Thymus (tissue), 11 donors: ENCODE measurements around the gene LCN2. TPM values are rescaled to one million over a fixed set of nuclear protein-coding genes. Genes with fewer than 3 reads are reported as not detected.

Experiments used
- DNase-seq, 9 donors: peaks; one replicate each; pipeline ENCODE4 v3.0.0-alpha.2; 2013; ENCODE audit warnings: low spot score in 9 of 9, low read depth in 6 of 9, missing footprints in 1 of 9
- H3K27ac ChIP-seq, 2 donors: one replicate each; pipeline ENCODE4 v1.5.1; 2013; ENCODE audit warnings: control low read depth in 1 of 2, low read depth in 1 of 2, low read length in 1 of 2, mild to moderate bottlenecking in 1 of 2, moderate library complexity in 1 of 2
- H3K27me3 ChIP-seq, 2 donors: one replicate each; pipeline ENCODE4 v1.5.1; 2013; ENCODE audit warnings: low read length in 1 of 2; ENCODE audit not compliant: control insufficient read depth in 2 of 2, insufficient read depth in 1 of 2
- H3K36me3 ChIP-seq, 2 donors: one replicate each; pipeline ENCODE4 v1.5.1; 2013; ENCODE audit warnings: low read length in 1 of 2, mild to moderate bottlenecking in 1 of 2, moderate library complexity in 1 of 2; ENCODE audit not compliant: control insufficient read depth in 2 of 2, insufficient read depth in 2 of 2
- H3K4me1 ChIP-seq, 2 donors: one replicate each; pipeline ENCODE4 v1.5.1; 2013; ENCODE audit warnings: low read length in 2 of 2; ENCODE audit not compliant: control insufficient read depth in 2 of 2, insufficient read depth in 2 of 2
- H3K4me3 ChIP-seq, 2 donors: one replicate each; pipeline ENCODE4 v1.5.1; 2013; ENCODE audit warnings: low read length in 2 of 2, control low read depth in 1 of 2, mild to moderate bottlenecking in 1 of 2
- H3K9me3 ChIP-seq, 2 donors: one replicate each; pipeline ENCODE4 v1.5.1; 2013; ENCODE audit warnings: low read length in 1 of 2, mild to moderate bottlenecking in 1 of 2; ENCODE audit not compliant: control insufficient read depth in 2 of 2, insufficient read depth in 1 of 2
- WGBS: extraction: QIAGEN DNeasy Blood & Tissue Kit; methylation state at CpG from one replicate; pipeline ENCODE4 v1.1.7; 2013; 5-methylcytosine and 5-hydroxymethylcytosine counted together
- polyA plus RNA-seq: library from polyadenylated mRNA; stranded (reverse); fragments of 200-250 nt; gene quantifications from one replicate; pipeline ENCODE4 v1.2.3, GENCODE V29; 2013
- total RNA-seq: library from RNA; stranded (reverse); fragments of 120-200 nt; gene quantifications from one replicate; pipeline ENCODE4 v1.2.4, GENCODE V29; 2013
- donor health status: healthy.

LCN2 gene
- total and polyA plus RNA-seq, 2 donors: 3.4 to 31.9 TPM

DNA sequence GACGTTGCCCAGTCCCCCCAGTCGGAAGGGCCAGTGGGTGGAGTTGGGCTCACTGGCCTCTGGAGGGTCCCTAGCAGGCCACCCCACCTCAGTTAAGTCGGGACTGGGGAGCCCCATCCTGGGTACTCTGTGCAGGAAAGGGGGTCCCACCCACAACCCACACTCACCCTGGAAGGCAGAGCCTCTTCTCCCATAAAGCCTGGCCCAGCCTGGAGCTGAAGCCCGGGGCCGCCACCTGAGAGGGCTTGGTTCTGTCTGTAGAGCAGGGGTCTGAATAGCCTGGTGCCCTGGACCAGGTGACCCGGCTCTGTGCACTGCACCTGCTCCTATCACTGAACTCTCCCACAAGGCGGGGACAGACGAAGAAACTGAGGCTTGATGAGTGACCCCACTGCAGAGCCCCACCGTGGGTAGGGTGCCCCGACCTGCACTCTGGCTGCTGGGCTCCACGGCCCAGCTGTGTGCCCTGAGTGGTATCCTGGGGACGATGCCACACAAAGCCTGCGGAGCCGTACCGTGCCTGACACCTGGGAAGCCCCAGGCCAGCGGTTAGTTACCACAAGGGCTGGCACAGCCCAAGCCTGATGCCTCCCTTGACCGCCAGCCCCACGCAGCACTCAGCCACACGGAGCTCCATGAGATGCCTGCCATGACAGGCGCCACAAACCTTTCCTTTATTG is 29.1 kb upstream of the LCN2 start:
- 97% methylated on average over 20 of the region's 20 CpGs for WGBS
- Histone ChIP-seq H3K4me1 (peaks cover 0 to 18% of the 10 kb centered on the region in 2 donors), H3K4me3 (no peak overlapping the region), H3K27ac (no peak overlapping the region), H3K27me3 (no peaks in the 10 kb centered on the region), H3K36me3 (peaks cover 51 to 56% of the 10 kb centered on the region in 2 donors), H3K9me3 (peaks cover 0 to 4% of the 10 kb centered on the region in 2 donors)
- no peak for DNase-seq

DNA sequence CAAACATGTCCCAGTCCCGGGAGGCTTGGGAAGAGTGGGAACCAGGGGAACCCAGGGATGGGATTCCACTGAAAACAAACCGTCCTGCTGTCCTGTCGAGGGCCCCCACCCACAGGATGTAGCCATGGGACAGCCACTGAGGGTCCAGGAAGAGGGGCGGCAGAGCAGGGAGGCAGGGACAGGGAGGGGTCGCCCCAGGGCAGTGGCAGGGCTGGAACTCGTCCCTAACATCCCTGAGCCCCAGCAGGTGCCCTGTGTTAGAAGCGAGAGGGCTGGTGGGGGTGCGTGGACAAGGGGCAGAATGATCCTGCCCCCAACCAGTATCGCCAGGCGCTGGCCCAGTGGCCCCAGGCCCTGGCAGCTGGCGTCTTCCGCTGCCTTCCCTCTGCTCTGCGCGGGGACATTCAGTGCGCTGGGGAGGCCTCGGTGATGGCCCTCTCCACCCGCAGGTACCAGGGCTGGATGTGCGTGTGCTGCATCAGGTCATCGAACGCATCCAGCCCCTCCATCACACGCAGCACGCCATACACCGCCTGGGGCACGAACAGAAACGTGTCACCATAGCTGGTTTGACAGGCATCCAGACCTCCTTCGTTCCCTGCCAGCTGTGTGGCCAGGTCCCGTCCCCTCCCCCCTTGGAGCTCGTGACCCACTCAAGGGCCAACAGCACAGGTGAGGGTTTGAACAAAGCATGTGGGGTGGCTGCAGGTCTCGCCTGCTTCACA is 28.4 kb upstream of the LCN2 start:
- Histone ChIP-seq H3K27me3 (no peaks in the 10 kb centered on the region), H3K36me3 (peaks cover 54 to 56% of the 10 kb centered on the region in 2 donors), H3K4me1 (peaks cover 3 to 22% of the 10 kb centered on the region in 2 donors), H3K27ac (no peak overlapping the region), H3K4me3 (no peak overlapping the region), H3K9me3 (peaks cover 0 to 4% of the 10 kb centered on the region in 2 donors)
- WGBS: 93% methylated on average over 29 of the region's 29 CpGs
- no peak for DNase-seq

DNA sequence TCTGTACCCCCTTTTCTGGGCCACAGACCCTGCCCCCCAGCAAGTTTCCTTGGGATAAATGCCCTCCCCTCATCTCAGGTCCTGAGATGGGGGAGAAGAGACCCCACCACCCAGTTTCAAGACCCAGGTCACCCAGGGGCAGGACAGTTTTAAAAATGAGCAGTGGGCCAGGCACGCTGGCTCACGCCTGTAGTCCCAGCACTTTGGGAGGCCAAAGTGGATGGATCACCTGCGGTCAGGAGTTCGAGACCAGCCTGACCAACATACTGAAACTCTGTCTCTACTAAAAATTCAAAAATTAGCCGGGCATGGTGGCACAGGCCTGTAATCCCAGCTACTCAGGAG is 27.8 kb upstream of the LCN2 start:
- over 99% methylated on average over 5 of the region's 5 CpGs for WGBS
- Histone ChIP-seq H3K9me3 (peaks cover 0 to 4% of the 10 kb centered on the region in 2 donors), H3K4me1 (peaks cover 8 to 27% of the 10 kb centered on the region in 2 donors), H3K27me3 (no peaks in the 10 kb centered on the region), H3K27ac (no peak overlapping the region), H3K36me3 (peaks cover 53 to 58% of the 10 kb centered on the region in 2 donors), H3K4me3 (no peak overlapping the region)
- DNase-seq: no peak

DNA sequence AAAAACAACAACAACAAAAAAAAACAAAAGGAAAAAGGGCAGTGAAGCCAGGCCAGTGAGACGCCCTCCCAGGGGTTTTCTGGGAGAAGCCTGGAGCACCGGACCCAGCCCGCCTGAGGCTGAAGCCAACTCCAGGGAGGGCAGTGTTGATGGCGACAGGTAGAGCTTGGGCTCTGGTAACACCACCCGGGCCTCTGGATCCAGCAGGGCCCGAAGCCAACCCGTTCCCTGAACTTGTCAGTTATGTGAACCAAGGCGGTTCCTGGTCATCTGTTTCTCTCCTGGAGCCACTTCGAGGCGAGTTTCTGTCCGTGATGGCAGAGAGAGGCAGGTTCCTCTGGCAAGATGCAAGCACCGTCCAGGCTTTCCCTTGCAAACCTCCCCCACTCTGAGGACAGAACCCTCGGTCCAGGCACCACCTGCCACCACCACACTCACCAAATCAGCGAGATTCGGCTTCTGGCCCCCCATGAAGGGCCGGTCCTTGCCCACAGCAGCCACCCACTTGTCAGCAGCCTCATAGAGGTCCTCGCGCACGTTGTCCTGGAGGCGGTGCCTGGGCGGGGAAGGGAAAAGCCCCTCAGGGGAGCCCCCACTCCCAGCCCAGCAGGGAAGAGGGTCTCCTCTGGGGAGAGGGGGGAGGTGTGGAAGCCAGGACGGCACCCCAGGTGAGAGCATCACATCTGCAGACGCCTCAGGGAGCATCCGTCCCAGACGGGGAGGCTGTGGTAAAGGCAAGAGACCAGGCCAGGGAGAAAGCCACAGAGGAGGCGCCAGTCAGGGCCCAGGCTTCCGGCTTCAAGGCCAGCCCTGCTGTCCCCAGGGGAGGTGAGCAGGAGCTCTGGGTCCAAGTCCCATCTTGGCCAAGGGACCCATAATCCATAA is 27.1 kb upstream of the LCN2 start:
- DNase-seq: no peak
- 97% methylated on average over 27 of the region's 27 CpGs for WGBS
- H3K4me1 ChIP-seq: peaks cover 11 to 34% of the 10 kb centered on the region in 2 donors
- H3K36me3 ChIP-seq: peaks cover 51 to 58% of the 10 kb centered on the region in 2 donors
- H3K4me3 ChIP-seq: no peak overlapping the region
- no peaks in the 10 kb centered on the region for H3K27me3 ChIP-seq
- H3K27ac ChIP-seq: no peak overlapping the region
- peaks cover 0 to 4% of the 10 kb centered on the region in 2 donors for H3K9me3 ChIP-seq

DNA sequence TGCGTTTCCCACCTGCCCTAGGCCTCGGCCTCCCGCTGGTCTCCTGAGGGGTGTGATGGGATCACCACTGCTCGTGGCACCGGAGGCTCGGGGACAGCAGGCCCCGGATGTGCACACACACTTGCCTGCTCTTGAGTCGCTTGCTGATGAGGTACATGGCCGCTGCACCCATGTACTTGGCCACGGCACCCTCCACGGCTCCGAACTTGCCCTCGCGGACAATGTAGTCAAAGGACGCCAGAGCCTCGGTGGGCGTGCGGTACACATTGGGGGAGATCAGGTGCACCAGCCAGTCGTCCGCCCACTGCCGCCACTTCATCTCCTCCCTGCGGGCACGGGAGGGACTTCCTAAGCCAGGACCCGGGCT is 26.5 kb upstream of the LCN2 start:
- Histone ChIP-seq H3K4me1 (peaks cover 11 to 29% of the 10 kb centered on the region in 2 donors), H3K9me3 (peaks cover 0 to under 1% of the 10 kb centered on the region in 2 donors), H3K27ac (no peak overlapping the region), H3K4me3 (no peak overlapping the region), H3K27me3 (no peaks in the 10 kb centered on the region), H3K36me3 (peaks cover 51 to 58% of the 10 kb centered on the region in 2 donors)
- WGBS: 99% methylated on average over 24 of the region's 24 CpGs
- DNase-seq: no peak

DNA sequence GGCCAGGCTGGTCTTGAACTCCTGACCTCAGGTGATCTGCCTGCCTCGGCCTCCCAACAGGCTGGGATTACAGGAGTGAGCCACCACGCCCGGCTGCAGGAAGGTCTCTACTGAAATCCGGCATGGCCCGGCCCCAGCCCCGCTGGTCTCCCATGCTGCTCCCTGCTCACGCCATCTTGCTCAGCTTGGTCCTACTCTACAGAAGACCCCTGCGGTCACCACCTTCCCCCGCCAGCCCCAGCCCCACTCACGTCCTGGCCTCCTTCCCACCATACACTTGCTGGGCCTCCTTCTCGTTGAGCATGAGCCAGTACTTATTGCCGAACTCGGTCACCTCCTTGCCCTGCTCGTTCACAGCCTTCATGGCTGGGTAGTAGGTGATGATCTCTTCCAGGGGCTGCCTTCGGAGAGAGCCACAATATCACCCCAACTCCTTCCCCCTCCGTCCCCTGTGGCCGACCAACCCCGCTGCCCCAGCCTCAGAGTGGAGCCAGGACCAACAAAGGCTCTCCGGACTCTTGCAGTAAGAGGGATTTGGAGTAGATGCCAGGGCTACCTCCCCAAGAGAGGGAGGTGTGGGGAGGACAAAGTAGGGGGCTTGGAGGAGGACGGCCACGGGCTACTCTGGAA is 25.7 kb upstream of the LCN2 start:
- no peaks in the 10 kb centered on the region for H3K27me3 ChIP-seq
- peaks cover 51 to 58% of the 10 kb centered on the region in 2 donors for H3K36me3 ChIP-seq
- WGBS: 97% methylated on average over 21 of the region's 21 CpGs
- no peak for DNase-seq
- H3K27ac ChIP-seq: no peak overlapping the region
- peaks cover 11 to 24% of the 10 kb centered on the region in 2 donors for H3K4me1 ChIP-seq
- H3K4me3 ChIP-seq: no peak overlapping the region
- peaks cover 0 to 7% of the 10 kb centered on the region in 2 donors for H3K9me3 ChIP-seq

DNA sequence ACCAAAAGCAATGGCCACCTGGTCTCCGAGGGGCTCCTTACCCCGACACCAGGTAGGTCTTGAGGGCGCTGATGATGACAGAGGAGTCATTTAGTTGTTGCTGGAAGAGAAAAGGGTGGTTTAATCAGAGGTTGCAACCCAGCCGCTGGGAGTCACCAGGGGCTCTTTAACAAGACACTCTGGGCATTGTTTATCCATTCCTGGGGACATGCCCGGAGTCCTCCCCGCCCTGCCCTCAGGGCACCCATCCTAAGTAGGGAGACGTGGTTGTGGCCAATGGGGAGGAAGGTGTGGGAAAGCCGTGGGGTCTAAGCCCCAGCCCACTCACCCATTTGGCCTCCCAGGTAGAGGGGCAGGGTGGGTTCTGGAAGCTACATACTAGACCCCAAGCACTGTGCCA is 24.8 kb upstream of the LCN2 start:
- H3K36me3 ChIP-seq: peaks cover 51 to 53% of the 10 kb centered on the region in 2 donors

DNA sequence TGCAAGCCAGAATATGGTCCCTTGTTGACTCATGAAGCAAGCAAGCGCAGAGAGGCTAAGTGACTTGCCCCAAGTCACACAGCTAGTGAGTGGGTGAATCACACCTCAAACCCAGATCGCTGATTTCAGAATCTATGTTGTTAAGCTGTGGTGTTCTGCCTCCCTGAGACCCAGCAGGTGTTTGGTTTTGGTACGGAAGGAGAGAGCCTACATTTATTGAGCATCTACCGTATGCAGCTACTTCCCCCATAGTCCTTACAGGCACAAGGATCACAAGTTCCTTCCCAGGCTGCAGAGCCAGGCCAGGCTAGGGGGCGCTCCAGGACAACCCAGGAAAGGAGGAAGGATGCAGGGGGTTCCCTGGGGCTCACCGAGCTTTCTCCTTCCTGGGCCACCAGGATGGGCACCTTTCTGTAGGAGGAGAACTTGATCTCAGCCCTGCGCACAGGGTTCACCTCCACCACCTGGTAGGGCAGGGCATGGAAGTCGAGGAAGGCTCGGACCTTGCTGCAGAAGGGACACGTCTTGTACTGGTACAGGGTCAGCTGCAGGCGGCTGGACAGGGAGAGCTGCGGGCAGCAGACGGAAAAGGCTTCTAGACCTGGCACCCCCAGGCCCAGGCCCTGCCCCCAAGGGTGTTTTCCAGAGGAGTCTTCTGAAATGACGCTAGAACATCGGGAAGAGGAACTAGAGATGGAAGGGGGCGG is 24.2 kb upstream of the LCN2 start:
- Histone ChIP-seq H3K9me3 (peaks cover 0 to 17% of the 10 kb centered on the region in 2 donors), H3K27me3 (no peaks in the 10 kb centered on the region), H3K4me3 (no peak overlapping the region), H3K27ac (peak overlapping the region in 1 of 2 donors; percentile 3), H3K36me3 (peaks cover 50 to 53% of the 10 kb centered on the region in 2 donors), H3K4me1 (peaks cover 16 to 32% of the 10 kb centered on the region in 2 donors)
- DNase-seq: peak in 1 of 9 donors; percentile 60
- WGBS: 83% methylated on average over 16 of the region's 16 CpGs

More for the DNA sequence above, 24.8 kb upstream of the LCN2 start:
- WGBS: over 99% methylated on average over 8 of the region's 8 CpGs
- no peak overlapping the region for H3K27ac ChIP-seq
- H3K9me3 ChIP-seq: peaks cover 0 to 16% of the 10 kb centered on the region in 2 donors
- no peak for DNase-seq
- peaks cover 16 to 32% of the 10 kb centered on the region in 2 donors for H3K4me1 ChIP-seq
- H3K4me3 ChIP-seq: no peak overlapping the region
- no peaks in the 10 kb centered on the region for H3K27me3 ChIP-seq
